RKO (cell line): ENCODE results near the gene SDE2.
"Not testable (repeated sequence)": the region's sequence is repeated elsewhere in the genome, so short reads cannot be mapped to it uniquely, and the experiment has no call there.

Source experiments
- DNase-seq: peaks from one replicate; pipeline ENCODE4 v3.0.0-alpha.2; 2016; ENCODE audit warnings: low spot score

The SDE2 gene

GRCh38 chr1:225975146-225975545, 24.0 kb downstream of the SDE2 start:
- DNase-seq: not testable (repeated sequence)

- no peak for DNase-seq
Observed at GRCh38 chr1:225974454-225974853, 24.7 kb downstream of the SDE2 start.

GRCh38 chr1:225973158-225973557, 26.0 kb downstream of the SDE2 start:
- no peak for DNase-seq

- no peak for DNase-seq
Observed at GRCh38 chr1:225972344-225973152, 26.6 kb downstream of the SDE2 start.

GRCh38 chr1:225970592-225971157, 28.5 kb downstream of the SDE2 start:
- not testable (repeated sequence) for DNase-seq

- DNase-seq: not testable (repeated sequence)
Observed at GRCh38 chr1:225969751-225970150, 29.4 kb downstream of the SDE2 start.

- no peak for DNase-seq
Observed at GRCh38 chr1:225965231-225965630, 33.9 kb downstream of the SDE2 start.

GRCh38 chr1:225963735-225964530, 35.2 kb downstream of the SDE2 start:
- DNase-seq: peak; percentile 52

- no peak for DNase-seq
Observed at GRCh38 chr1:225962440-225962975, 36.6 kb downstream of the SDE2 start.

- DNase-seq: no peak
Observed at GRCh38 chr1:225961659-225962439, 37.3 kb downstream of the SDE2 start.

- no peak for DNase-seq
Observed at GRCh38 chr1:225958041-225958440, 41.1 kb downstream of the SDE2 start.

- DNase-seq: no peak
Observed at GRCh38 chr1:225954753-225955152, 44.4 kb downstream of the SDE2 start.

GRCh38 chr1:225953315-225953714, 45.8 kb downstream of the SDE2 start:
- no peak for DNase-seq

GRCh38 chr1:225950905-225951497, 48.1 kb downstream of the SDE2 start:
- no peak for DNase-seq

GRCh38 chr1:225949041-225949440, 50.1 kb downstream of the SDE2 start:
- DNase-seq: no peak

GRCh38 chr1:225946803-225947202, 52.3 kb downstream of the SDE2 start:
- no peak for DNase-seq

- no peak for DNase-seq
Observed at GRCh38 chr1:225946082-225946620, 53.0 kb downstream of the SDE2 start.

- DNase-seq: no peak
Observed at GRCh38 chr1:225945564-225945963, 53.6 kb downstream of the SDE2 start.

GRCh38 chr1:225944951-225945350, 54.2 kb downstream of the SDE2 start:
- DNase-seq: no peak

- DNase-seq: no peak
Observed at GRCh38 chr1:225944387-225944786, 54.8 kb downstream of the SDE2 start.

GRCh38 chr1:225943582-225943981, 55.6 kb downstream of the SDE2 start:
- no peak for DNase-seq
